SK-N-SH treated with all-trans-retinoic acid at 6 μM for 48 hours (cell line): ENCODE results near the gene CD8B.

ENCODE experiments used
- ATAC-seq: fragments of 200-7000 bp; cut with Tn5 transposase; 3 replicates; pipeline ENCODE4 v1.9.1; 2020; ENCODE audit warnings: mild to moderate bottlenecking, moderate library complexity
- ARNTL ChIP-seq: fragments of 450-650 bp; formaldehyde crosslinking; IDR thresholded peaks from 2 replicates; pipeline ENCODE4 v1.5.0; 2020; ENCODE audit warnings: low read depth, mild to moderate bottlenecking, moderate library complexity, borderline replicate concordance
- BACH2 ChIP-seq: fragments of 250-450 bp; sonication (Bioruptor Pico); IDR thresholded peaks from 2 replicates; pipeline ENCODE4 v1.9.0; 2021; ENCODE audit warnings: mild to moderate bottlenecking, borderline replicate concordance
- ESRRG ChIP-seq: fragments of 250-450 bp; sonication (Bioruptor Pico); IDR thresholded peaks from 2 replicates; pipeline ENCODE4 v1.6.1; 2021; ENCODE audit warnings: mild to moderate bottlenecking
- GLIS3 ChIP-seq: fragments of 250-450 bp; sonication (Bioruptor Pico); IDR thresholded peaks from 2 replicates; pipeline ENCODE4 v1.5.0; 2020; ENCODE audit warnings: mild to moderate bottlenecking, moderate library complexity
- ISL1 ChIP-seq: fragments of 250-450 bp; sonication (Bioruptor Pico); IDR thresholded peaks from 2 replicates; pipeline ENCODE4 v2.1.2; 2022; ENCODE audit warnings: mild to moderate bottlenecking, moderate library complexity
- PATZ1 ChIP-seq: fragments of 250-450 bp; sonication (Bioruptor Pico); IDR thresholded peaks from 2 replicates; pipeline ENCODE4 v1.8.0; 2020; ENCODE audit warnings: mild to moderate bottlenecking, moderate library complexity, borderline replicate concordance
- PPARA ChIP-seq: fragments of 250-450 bp; sonication (Bioruptor Pico); IDR thresholded peaks from 2 replicates; pipeline ENCODE4 v1.5.0; 2020; ENCODE audit warnings: mild to moderate bottlenecking, borderline replicate concordance
- SNAI2 ChIP-seq: fragments of 250-450 bp; sonication (Bioruptor Pico); IDR thresholded peaks from 2 replicates; pipeline ENCODE4 v1.5.0; 2020; ENCODE audit warnings: mild to moderate bottlenecking, moderate library complexity
- TCF4 ChIP-seq: fragments of 250-450 bp; sonication (Bioruptor Pico); IDR thresholded peaks from 2 replicates; pipeline ENCODE4 v1.8.0; 2021; ENCODE audit warnings: mild to moderate bottlenecking, moderate library complexity, borderline replicate concordance
- TOX ChIP-seq: fragments of 250-450 bp; sonication (Bioruptor Pico); IDR thresholded peaks from 2 replicates; pipeline ENCODE4 v1.8.0; 2021; ENCODE audit warnings: mild to moderate bottlenecking, moderate library complexity, borderline replicate concordance
- ZFP3 ChIP-seq: fragments of 250-450 bp; sonication (Bioruptor Pico); IDR thresholded peaks from 2 replicates; pipeline ENCODE4 v1.5.0; 2020; ENCODE audit warnings: mild to moderate bottlenecking, moderate library complexity
- ZFP30 ChIP-seq: fragments of 450-650 bp; formaldehyde crosslinking; IDR thresholded peaks from 2 replicates; pipeline ENCODE4 v1.5.0; 2022; ENCODE audit warnings: mild to moderate bottlenecking, moderate library complexity
- ZNF565 ChIP-seq: fragments of 450-650 bp; formaldehyde crosslinking; conservative IDR thresholded peaks from 2 replicates; pipeline ENCODE4 v1.5.0; 2020; ENCODE audit warnings: low read depth, mild to moderate bottlenecking, moderate library complexity
- ZNF70 ChIP-seq: fragments of 450-650 bp; formaldehyde crosslinking; IDR thresholded peaks from 2 replicates; pipeline ENCODE4 v1.5.0; 2020; ENCODE audit warnings: mild to moderate bottlenecking, moderate library complexity
- ZNF8 ChIP-seq: fragments of 450-650 bp; formaldehyde crosslinking; IDR thresholded peaks from 2 replicates; pipeline ENCODE4 v1.5.0; 2020; ENCODE audit warnings: mild to moderate bottlenecking, moderate library complexity
- TF ChIP-seq, protein P1 (sequence below): fragments of 250-450 bp; sonication (Bioruptor Pico); IDR thresholded peaks from 2 replicates; pipeline ENCODE4 v1.8.0; 2021; ENCODE audit warnings: low read depth, mild to moderate bottlenecking, moderate library complexity, borderline replicate concordance
- TF ChIP-seq, protein P2 (sequence below): fragments of 250-450 bp; sonication (Bioruptor Pico); IDR thresholded peaks from 2 replicates; pipeline ENCODE4 v1.5.1; 2020; ENCODE audit warnings: low read depth, mild to moderate bottlenecking, moderate library complexity
- TF ChIP-seq, protein P3 (sequence below): fragments of 250-450 bp; sonication (Bioruptor Pico); IDR thresholded peaks from 2 replicates; pipeline ENCODE4 v1.5.0; 2020; ENCODE audit warnings: mild to moderate bottlenecking, moderate library complexity
- TF ChIP-seq, protein P4 (sequence below): fragments of 250-450 bp; sonication (Bioruptor Pico); IDR thresholded peaks from 2 replicates; pipeline ENCODE4 v1.5.1; 2021; ENCODE audit warnings: mild to moderate bottlenecking, moderate library complexity

The CD8B gene

GRCh38 chr2:86776532-86776931, 85.2 kb downstream of the CD8B start (continued):
- TF ChIP-seq, protein P1, sequence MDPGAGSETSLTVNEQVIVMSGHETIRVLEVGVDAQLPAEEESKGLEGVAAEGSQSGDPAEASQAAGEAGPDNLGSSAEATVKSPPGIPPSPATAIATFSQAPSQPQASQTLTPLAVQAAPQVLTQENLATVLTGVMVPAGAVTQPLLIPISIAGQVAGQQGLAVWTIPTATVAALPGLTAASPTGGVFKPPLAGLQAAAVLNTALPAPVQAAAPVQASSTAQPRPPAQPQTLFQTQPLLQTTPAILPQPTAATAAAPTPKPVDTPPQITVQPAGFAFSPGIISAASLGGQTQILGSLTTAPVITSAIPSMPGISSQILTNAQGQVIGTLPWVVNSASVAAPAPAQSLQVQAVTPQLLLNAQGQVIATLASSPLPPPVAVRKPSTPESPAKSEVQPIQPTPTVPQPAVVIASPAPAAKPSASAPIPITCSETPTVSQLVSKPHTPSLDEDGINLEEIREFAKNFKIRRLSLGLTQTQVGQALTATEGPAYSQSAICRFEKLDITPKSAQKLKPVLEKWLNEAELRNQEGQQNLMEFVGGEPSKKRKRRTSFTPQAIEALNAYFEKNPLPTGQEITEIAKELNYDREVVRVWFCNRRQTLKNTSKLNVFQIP (CRISPR knock-in tag) = no peak
- no peak for TF ChIP-seq ISL1 (CRISPR knock-in tag)
- TF ChIP-seq TOX (CRISPR knock-in tag) = no peak
- no peak for TF ChIP-seq ZFP3 (CRISPR knock-in tag)
- TF ChIP-seq, protein P2, sequence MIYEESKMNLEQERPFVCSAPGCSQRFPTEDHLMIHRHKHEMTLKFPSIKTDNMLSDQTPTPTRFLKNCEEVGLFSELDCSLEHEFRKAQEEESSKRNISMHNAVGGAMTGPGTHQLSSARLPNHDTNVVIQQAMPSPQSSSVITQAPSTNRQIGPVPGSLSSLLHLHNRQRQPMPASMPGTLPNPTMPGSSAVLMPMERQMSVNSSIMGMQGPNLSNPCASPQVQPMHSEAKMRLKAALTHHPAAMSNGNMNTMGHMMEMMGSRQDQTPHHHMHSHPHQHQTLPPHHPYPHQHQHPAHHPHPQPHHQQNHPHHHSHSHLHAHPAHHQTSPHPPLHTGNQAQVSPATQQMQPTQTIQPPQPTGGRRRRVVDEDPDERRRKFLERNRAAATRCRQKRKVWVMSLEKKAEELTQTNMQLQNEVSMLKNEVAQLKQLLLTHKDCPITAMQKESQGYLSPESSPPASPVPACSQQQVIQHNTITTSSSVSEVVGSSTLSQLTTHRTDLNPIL (CRISPR knock-in tag) = no peak

GRCh38 chr2:86775338-86775737, 86.3 kb downstream of the CD8B start:
- TF ChIP-seq TOX (CRISPR knock-in tag) (no peak), ZFP30 (CRISPR knock-in tag) (no peak), ZNF70 (CRISPR knock-in tag) (no peak), PPARA (no peak), PATZ1 (no peak), ESRRG (CRISPR knock-in tag) (no peak), SNAI2 (CRISPR knock-in tag) (no peak), ZNF565 (CRISPR knock-in tag) (no peak), GLIS3 (CRISPR knock-in tag) (no peak), TCF4 (no peak)
- TF ChIP-seq, protein P3, sequence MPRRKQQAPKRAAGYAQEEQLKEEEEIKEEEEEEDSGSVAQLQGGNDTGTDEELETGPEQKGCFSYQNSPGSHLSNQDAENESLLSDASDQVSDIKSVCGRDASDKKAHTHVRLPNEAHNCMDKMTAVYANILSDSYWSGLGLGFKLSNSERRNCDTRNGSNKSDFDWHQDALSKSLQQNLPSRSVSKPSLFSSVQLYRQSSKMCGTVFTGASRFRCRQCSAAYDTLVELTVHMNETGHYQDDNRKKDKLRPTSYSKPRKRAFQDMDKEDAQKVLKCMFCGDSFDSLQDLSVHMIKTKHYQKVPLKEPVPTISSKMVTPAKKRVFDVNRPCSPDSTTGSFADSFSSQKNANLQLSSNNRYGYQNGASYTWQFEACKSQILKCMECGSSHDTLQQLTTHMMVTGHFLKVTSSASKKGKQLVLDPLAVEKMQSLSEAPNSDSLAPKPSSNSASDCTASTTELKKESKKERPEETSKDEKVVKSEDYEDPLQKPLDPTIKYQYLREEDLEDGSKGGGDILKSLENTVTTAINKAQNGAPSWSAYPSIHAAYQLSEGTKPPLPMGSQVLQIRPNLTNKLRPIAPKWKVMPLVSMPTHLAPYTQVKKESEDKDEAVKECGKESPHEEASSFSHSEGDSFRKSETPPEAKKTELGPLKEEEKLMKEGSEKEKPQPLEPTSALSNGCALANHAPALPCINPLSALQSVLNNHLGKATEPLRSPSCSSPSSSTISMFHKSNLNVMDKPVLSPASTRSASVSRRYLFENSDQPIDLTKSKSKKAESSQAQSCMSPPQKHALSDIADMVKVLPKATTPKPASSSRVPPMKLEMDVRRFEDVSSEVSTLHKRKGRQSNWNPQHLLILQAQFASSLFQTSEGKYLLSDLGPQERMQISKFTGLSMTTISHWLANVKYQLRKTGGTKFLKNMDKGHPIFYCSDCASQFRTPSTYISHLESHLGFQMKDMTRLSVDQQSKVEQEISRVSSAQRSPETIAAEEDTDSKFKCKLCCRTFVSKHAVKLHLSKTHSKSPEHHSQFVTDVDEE (CRISPR knock-in tag) = no peak
- TF ChIP-seq, protein P4, sequence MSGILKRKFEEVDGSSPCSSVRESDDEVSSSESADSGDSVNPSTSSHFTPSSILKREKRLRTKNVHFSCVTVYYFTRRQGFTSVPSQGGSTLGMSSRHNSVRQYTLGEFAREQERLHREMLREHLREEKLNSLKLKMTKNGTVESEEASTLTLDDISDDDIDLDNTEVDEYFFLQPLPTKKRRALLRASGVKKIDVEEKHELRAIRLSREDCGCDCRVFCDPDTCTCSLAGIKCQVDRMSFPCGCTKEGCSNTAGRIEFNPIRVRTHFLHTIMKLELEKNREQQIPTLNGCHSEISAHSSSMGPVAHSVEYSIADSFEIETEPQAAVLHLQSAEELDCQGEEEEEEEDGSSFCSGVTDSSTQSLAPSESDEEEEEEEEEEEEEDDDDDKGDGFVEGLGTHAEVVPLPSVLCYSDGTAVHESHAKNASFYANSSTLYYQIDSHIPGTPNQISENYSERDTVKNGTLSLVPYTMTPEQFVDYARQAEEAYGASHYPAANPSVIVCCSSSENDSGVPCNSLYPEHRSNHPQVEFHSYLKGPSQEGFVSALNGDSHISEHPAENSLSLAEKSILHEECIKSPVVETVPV (CRISPR knock-in tag) = no peak
- TF ChIP-seq, protein P2 (CRISPR knock-in tag) = no peak
- no peak for ATAC-seq

DNA sequence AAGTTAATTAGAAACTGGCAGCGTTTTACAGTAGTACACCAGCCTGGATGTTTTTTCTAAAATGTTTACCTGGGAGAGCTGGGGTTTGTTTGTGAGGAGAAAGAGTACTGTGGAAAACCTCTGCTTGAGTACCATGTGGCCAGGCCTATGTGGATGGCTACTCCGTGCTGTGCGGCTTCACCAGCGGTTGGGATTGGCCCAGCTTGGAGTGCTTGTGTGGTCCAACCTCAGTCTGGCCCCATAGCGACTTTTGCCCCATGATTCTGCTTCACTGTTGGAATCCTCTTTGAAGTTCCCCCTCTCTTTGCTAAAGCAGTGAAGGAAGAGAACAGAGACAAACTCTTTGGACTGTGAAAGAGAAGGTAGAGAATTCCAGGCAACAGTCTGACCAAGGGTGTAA, 86.8 kb downstream of the CD8B start:
- no peak for ATAC-seq
- no peak for TF ChIP-seq PATZ1
- TF ChIP-seq, protein P2 (CRISPR knock-in tag) = no peak
- no peak for TF ChIP-seq ISL1 (CRISPR knock-in tag)
- TF ChIP-seq ARNTL (CRISPR knock-in tag) = no peak
- TF ChIP-seq, protein P4 (CRISPR knock-in tag) = no peak
- no peak for TF ChIP-seq ZNF8 (CRISPR knock-in tag)
- no peak for TF ChIP-seq ZNF70 (CRISPR knock-in tag)
- no peak for TF ChIP-seq SNAI2 (CRISPR knock-in tag)
- TF ChIP-seq BACH2 (CRISPR knock-in tag) = no peak
- TF ChIP-seq ZNF565 (CRISPR knock-in tag) = no peak
- no peak for TF ChIP-seq TCF4
- no peak for TF ChIP-seq ZFP3 (CRISPR knock-in tag)
